Measurements from ENCODE around the gene EPHA6. TPM values are rescaled to one million over a fixed set of nuclear protein-coding genes. Genes with fewer than 3 reads are reported as not detected.

The EPHA6 gene
- total RNA-seq, 2 experiments from 2014 or later: not detected

- no peak for DNase-seq
- intact Hi-C loops (cut with DNase I, micrococcal nuclease): no loop called here
- no peak for ATAC-seq
- Mint-ChIP-seq H3K27me3 (no peaks in the 10 kb centered on the region), H3K27ac (no peak overlapping the region), H3K4me1 (no peaks in the 10 kb centered on the region), H3K9me3 (ENCODE audit: low read depth) (peaks cover 3% of the 10 kb centered on the region), H3K36me3 (ENCODE audit: low read depth) (no peaks in the 10 kb centered on the region), H3K4me3 (no peak overlapping the region)
- ChIA-PET POLR2A (no interaction called here), CTCF (no interaction called here)
Measured at GRCh38 chr3:96843505-96844203, 29.3 kb downstream of the EPHA6 start.

- ATAC-seq (no peak), DNase-seq (no peak)
- Mint-ChIP-seq H3K27ac (no peak overlapping the region), H3K4me1 (no peaks in the 10 kb centered on the region), H3K9me3 (ENCODE audit: low read depth) (peaks cover 3% of the 10 kb centered on the region), H3K4me3 (no peak overlapping the region), H3K36me3 (ENCODE audit: low read depth) (no peaks in the 10 kb centered on the region), H3K27me3 (no peaks in the 10 kb centered on the region)
- POLR2A ChIA-PET: no interaction called here
- intact Hi-C loops (cut with DNase I, micrococcal nuclease): no loop called here
- CTCF ChIA-PET: no interaction called here
Measured at GRCh38 chr3:96844204-96844514, 29.8 kb downstream of the EPHA6 start.

GRCh38 chr3:96852849-96853248, 38.5 kb downstream of the EPHA6 start:
- Mint-ChIP-seq H3K9me3 (ENCODE audit: low read depth) (no peaks in the 10 kb centered on the region), H3K36me3 (ENCODE audit: low read depth) (no peaks in the 10 kb centered on the region), H3K4me1 (no peaks in the 10 kb centered on the region), H3K27me3 (no peaks in the 10 kb centered on the region), H3K27ac (no peak overlapping the region), H3K4me3 (no peak overlapping the region)
- CTCF ChIA-PET: no interaction called here
- intact Hi-C loops (cut with DNase I, micrococcal nuclease): no loop called here
- POLR2A ChIA-PET: no interaction called here
- ATAC-seq (no peak), DNase-seq (no peak)

- DNase-seq (no peak), ATAC-seq (no peak)
- intact Hi-C loops (cut with DNase I, micrococcal nuclease): loop anchor here (2.0 to 10.0 kb wide), 3 partner anchors 798 to 1164 kb away; no protein-coding TSS in a partner anchor
- no peaks in the 10 kb centered on the region for H3K36me3 Mint-ChIP-seq (ENCODE audit: low read depth)
- no peak overlapping the region for H3K27ac Mint-ChIP-seq
- no peaks in the 10 kb centered on the region for H3K9me3 Mint-ChIP-seq (ENCODE audit: low read depth)
- H3K4me1 Mint-ChIP-seq: no peaks in the 10 kb centered on the region
- ChIA-PET POLR2A (no interaction called here), CTCF (no interaction called here)
- H3K27me3 Mint-ChIP-seq: no peaks in the 10 kb centered on the region
- no peak overlapping the region for H3K4me3 Mint-ChIP-seq
Measured at GRCh38 chr3:96860882-96861281, 46.5 kb downstream of the EPHA6 start.

- Mint-ChIP-seq H3K27me3 (no peaks in the 10 kb centered on the region), H3K4me3 (no peak overlapping the region), H3K9me3 (ENCODE audit: low read depth) (no peaks in the 10 kb centered on the region), H3K36me3 (ENCODE audit: low read depth) (no peaks in the 10 kb centered on the region), H3K4me1 (no peaks in the 10 kb centered on the region), H3K27ac (no peak overlapping the region)
- CTCF ChIA-PET: interaction anchor here (1.3 kb wide), 1 partner anchor 13 kb away, joined by 3 read pairs; no protein-coding TSS in a partner anchor
- peak; percentile 33 for DNase-seq
- POLR2A ChIA-PET: no interaction called here
- ATAC-seq: no peak
- intact Hi-C loops (cut with DNase I, micrococcal nuclease): loop anchor here (1.0 to 10.0 kb wide), 4 partner anchors 796 to 1162 kb away; no protein-coding TSS in a partner anchor
Measured at GRCh38 chr3:96863129-96863740, 48.8 kb downstream of the EPHA6 start.

GRCh38 chr3:96865605-96866004, 51.2 kb downstream of the EPHA6 start:
- Mint-ChIP-seq H3K27me3 (no peaks in the 10 kb centered on the region), H3K27ac (no peak overlapping the region)

GRCh38 chr3:96869316-96869715, 54.9 kb downstream of the EPHA6 start:
- no peak overlapping the region for H3K4me3 Mint-ChIP-seq
- ATAC-seq (no peak), DNase-seq (no peak)
- no peak overlapping the region for H3K27ac Mint-ChIP-seq
- ChIA-PET POLR2A (no interaction called here), CTCF (no interaction called here)
- intact Hi-C loops (cut with DNase I, micrococcal nuclease): loop anchor here in 1 of 2 experiments (10.0 kb wide), 1 partner anchor 1155 kb away; no protein-coding TSS in a partner anchor
- H3K4me1 Mint-ChIP-seq: no peaks in the 10 kb centered on the region
- no peaks in the 10 kb centered on the region for H3K36me3 Mint-ChIP-seq (ENCODE audit: low read depth)
- H3K9me3 Mint-ChIP-seq (ENCODE audit: low read depth): no peaks in the 10 kb centered on the region
- no peaks in the 10 kb centered on the region for H3K27me3 Mint-ChIP-seq

More at GRCh38 chr3:96865605-96866004, 51.2 kb downstream of the EPHA6 start:
- Mint-ChIP-seq H3K9me3 (ENCODE audit: low read depth) (no peaks in the 10 kb centered on the region), H3K36me3 (ENCODE audit: low read depth) (no peaks in the 10 kb centered on the region), H3K4me3 (no peak overlapping the region), H3K4me1 (no peaks in the 10 kb centered on the region)
- intact Hi-C loops (cut with DNase I, micrococcal nuclease): loop anchor here in 1 of 2 experiments (10.0 kb wide), 1 partner anchor 1159 kb away; no protein-coding TSS in a partner anchor
- ChIA-PET POLR2A (no interaction called here), CTCF (interaction anchor here (0.7 kb wide), 1 partner anchor 46 kb away, joined by 3 read pairs; no protein-coding TSS in a partner anchor)
- ATAC-seq (no peak), DNase-seq (no peak)

GRCh38 chr3:96877510-96877909, 63.1 kb downstream of the EPHA6 start:
- Mint-ChIP-seq H3K9me3 (ENCODE audit: low read depth) (no peaks in the 10 kb centered on the region), H3K4me1 (no peaks in the 10 kb centered on the region), H3K36me3 (ENCODE audit: low read depth) (no peaks in the 10 kb centered on the region), H3K27me3 (no peaks in the 10 kb centered on the region), H3K27ac (no peak overlapping the region), H3K4me3 (no peak overlapping the region)
- intact Hi-C loops (cut with DNase I, micrococcal nuclease): no loop called here
- ATAC-seq: no peak
- ChIA-PET CTCF (no interaction called here), POLR2A (no interaction called here)
- DNase-seq: no peak

GRCh38 chr3:96900031-96900430, 85.6 kb downstream of the EPHA6 start:
- no peaks in the 10 kb centered on the region for H3K4me1 Mint-ChIP-seq
- DNase-seq: no peak
- POLR2A ChIA-PET: no interaction called here

GRCh38 chr3:96900566-96900965, 86.2 kb downstream of the EPHA6 start:
- ATAC-seq: no peak
- Mint-ChIP-seq H3K27ac (no peak overlapping the region), H3K4me3 (no peak overlapping the region), H3K4me1 (no peaks in the 10 kb centered on the region), H3K27me3 (no peaks in the 10 kb centered on the region), H3K9me3 (ENCODE audit: low read depth) (no peaks in the 10 kb centered on the region), H3K36me3 (ENCODE audit: low read depth) (no peaks in the 10 kb centered on the region)
- intact Hi-C loops (cut with DNase I, micrococcal nuclease): no loop called here
- ChIA-PET POLR2A (no interaction called here), CTCF (no interaction called here)
- DNase-seq: no peak

More at GRCh38 chr3:96900031-96900430, 85.6 kb downstream of the EPHA6 start:
- intact Hi-C loops (cut with DNase I, micrococcal nuclease): no loop called here
- Mint-ChIP-seq H3K9me3 (ENCODE audit: low read depth) (no peaks in the 10 kb centered on the region), H3K27ac (no peak overlapping the region), H3K36me3 (ENCODE audit: low read depth) (no peaks in the 10 kb centered on the region), H3K4me3 (no peak overlapping the region), H3K27me3 (no peaks in the 10 kb centered on the region)
- ATAC-seq: no peak
- CTCF ChIA-PET: no interaction called here

GRCh38 chr3:96915445-96915844, 101.1 kb downstream of the EPHA6 start:
- DNase-seq: no peak
- ChIA-PET CTCF (no interaction called here), POLR2A (no interaction called here)
- no peaks in the 10 kb centered on the region for H3K9me3 Mint-ChIP-seq (ENCODE audit: low read depth)
- no peaks in the 10 kb centered on the region for H3K27me3 Mint-ChIP-seq
- no peaks in the 10 kb centered on the region for H3K4me1 Mint-ChIP-seq
- H3K27ac Mint-ChIP-seq: no peak overlapping the region
- H3K36me3 Mint-ChIP-seq (ENCODE audit: low read depth): no peaks in the 10 kb centered on the region
- ATAC-seq: no peak
- H3K4me3 Mint-ChIP-seq: no peak overlapping the region
- intact Hi-C loops (cut with DNase I, micrococcal nuclease): no loop called here

GRCh38 chr3:96931119-96931862, 116.9 kb downstream of the EPHA6 start:
- Mint-ChIP-seq H3K36me3 (ENCODE audit: low read depth) (no peaks in the 10 kb centered on the region), H3K4me1 (no peaks in the 10 kb centered on the region), H3K4me3 (no peak overlapping the region), H3K9me3 (ENCODE audit: low read depth) (peaks cover 25% of the 10 kb centered on the region), H3K27ac (no peak overlapping the region), H3K27me3 (no peaks in the 10 kb centered on the region)
- ChIA-PET CTCF (no interaction called here), POLR2A (no interaction called here)
- DNase-seq: no peak
- no peak for ATAC-seq
- intact Hi-C loops (cut with DNase I, micrococcal nuclease): no loop called here

Measured in activated CD4-positive, alpha-beta T cell treated with anti-CD3 and anti-CD28 coated beads for 36 hours (primary cell).